Measurements from ENCODE around the gene GNAQ.

The GNAQ gene

GRCh38 chr9:77802515-77803293, 228.9 kb downstream of the GNAQ start:
- CTCF ChIA-PET = interaction anchor here (0.7 kb wide), 1 partner anchor 174 kb away, joined by 3 read pairs; no protein-coding TSS in a partner anchor
- Mint-ChIP-seq H3K27ac (no peak overlapping the region), H3K4me1 (peaks cover 13% of the 10 kb centered on the region), H3K4me3 (no peak overlapping the region), H3K9me3 (no peaks in the 10 kb centered on the region), H3K27me3 (no peaks in the 10 kb centered on the region), H3K36me3 (peaks cover 19% of the 10 kb centered on the region)
- no peak for DNase-seq

GRCh38 chr9:77802064-77802463, 229.5 kb downstream of the GNAQ start:
- Mint-ChIP-seq H3K4me3 (no peak overlapping the region), H3K4me1 (peaks cover 7% of the 10 kb centered on the region), H3K27me3 (no peaks in the 10 kb centered on the region), H3K36me3 (peaks cover 16% of the 10 kb centered on the region), H3K27ac (no peak overlapping the region), H3K9me3 (no peaks in the 10 kb centered on the region)
- CTCF ChIA-PET = interaction anchor here (0.7 to 1.5 kb wide), 2 partner anchors 10 to 175 kb away, joined by 3 to 4 read pairs; no protein-coding TSS in a partner anchor
- DNase-seq = no peak

GRCh38 chr9:77800924-77801551, 230.6 kb downstream of the GNAQ start:
- no peak overlapping the region for H3K27ac Mint-ChIP-seq

GRCh38 chr9:77798140-77798539, 233.5 kb downstream of the GNAQ start:
- Mint-ChIP-seq H3K27ac (no peak overlapping the region), H3K4me1 (peaks cover 14% of the 10 kb centered on the region), H3K4me3 (no peak overlapping the region), H3K36me3 (peaks cover 8% of the 10 kb centered on the region), H3K9me3 (no peaks in the 10 kb centered on the region), H3K27me3 (no peaks in the 10 kb centered on the region)
- CTCF ChIA-PET = no interaction called here
- DNase-seq = no peak

More at GRCh38 chr9:77800924-77801551, 230.6 kb downstream of the GNAQ start:
- Mint-ChIP-seq H3K4me1 (peaks cover 7% of the 10 kb centered on the region), H3K4me3 (no peak overlapping the region), H3K27me3 (no peaks in the 10 kb centered on the region), H3K9me3 (no peaks in the 10 kb centered on the region), H3K36me3 (peaks cover 13% of the 10 kb centered on the region)
- no peak for DNase-seq
- CTCF ChIA-PET = interaction anchor here (1.5 kb wide), 1 partner anchor 9 kb away, joined by 4 read pairs; no protein-coding TSS in a partner anchor

GRCh38 chr9:77794985-77795384, 236.6 kb downstream of the GNAQ start:
- CTCF ChIA-PET = no interaction called here
- DNase-seq = no peak
- Mint-ChIP-seq H3K4me1 (peaks cover 7% of the 10 kb centered on the region), H3K36me3 (peaks cover 21% of the 10 kb centered on the region), H3K9me3 (no peaks in the 10 kb centered on the region), H3K27me3 (no peaks in the 10 kb centered on the region), H3K27ac (no peak overlapping the region), H3K4me3 (no peak overlapping the region)

- Mint-ChIP-seq H3K9me3 (no peaks in the 10 kb centered on the region), H3K27me3 (no peaks in the 10 kb centered on the region), H3K4me1 (peaks cover 7% of the 10 kb centered on the region), H3K36me3 (peaks cover 24% of the 10 kb centered on the region), H3K27ac (no peak overlapping the region), H3K4me3 (no peak overlapping the region)
- CTCF ChIA-PET = no interaction called here
- DNase-seq = no peak
Observed at GRCh38 chr9:77793849-77794248, 237.8 kb downstream of the GNAQ start.

- CTCF ChIA-PET = no interaction called here
- Mint-ChIP-seq H3K9me3 (no peaks in the 10 kb centered on the region), H3K27ac (no peak overlapping the region), H3K36me3 (peaks cover 26% of the 10 kb centered on the region), H3K27me3 (no peaks in the 10 kb centered on the region), H3K4me3 (no peak overlapping the region), H3K4me1 (peaks cover 7% of the 10 kb centered on the region)
- DNase-seq = no peak
Observed at GRCh38 chr9:77789891-77790290, 241.7 kb downstream of the GNAQ start.

GRCh38 chr9:77785341-77785740, 246.3 kb downstream of the GNAQ start:
- CTCF ChIA-PET = no interaction called here
- Mint-ChIP-seq H3K27ac (no peak overlapping the region), H3K4me3 (no peak overlapping the region), H3K4me1 (peaks cover 7% of the 10 kb centered on the region), H3K9me3 (no peaks in the 10 kb centered on the region), H3K27me3 (no peaks in the 10 kb centered on the region), H3K36me3 (peaks cover 25% of the 10 kb centered on the region)
- no peak for DNase-seq

- DNase-seq = no peak
- Mint-ChIP-seq H3K9me3 (no peaks in the 10 kb centered on the region), H3K4me1 (peaks cover 23% of the 10 kb centered on the region), H3K27ac (no peak overlapping the region), H3K4me3 (no peak overlapping the region), H3K27me3 (no peaks in the 10 kb centered on the region), H3K36me3 (peaks cover 27% of the 10 kb centered on the region)
- CTCF ChIA-PET = no interaction called here
Observed at GRCh38 chr9:77783518-77783917, 248.1 kb downstream of the GNAQ start.

- CTCF ChIA-PET = no interaction called here
- H3K9me3 Mint-ChIP-seq = peaks cover 6% of the 10 kb centered on the region
- no peak for DNase-seq
- H3K27me3 Mint-ChIP-seq = no peaks in the 10 kb centered on the region
- peak overlapping the region; percentile 39 for H3K4me3 Mint-ChIP-seq
- peak overlapping the region; percentile 64 for H3K27ac Mint-ChIP-seq
- peaks cover 26% of the 10 kb centered on the region for H3K4me1 Mint-ChIP-seq
- H3K36me3 Mint-ChIP-seq = peaks cover 34% of the 10 kb centered on the region
Observed at GRCh38 chr9:77779010-77779409, 252.6 kb downstream of the GNAQ start.

GRCh38 chr9:77773381-77773780, 258.2 kb downstream of the GNAQ start:
- Mint-ChIP-seq H3K27ac (no peak overlapping the region), H3K27me3 (no peaks in the 10 kb centered on the region), H3K9me3 (peaks cover 6% of the 10 kb centered on the region), H3K4me1 (peaks cover 2% of the 10 kb centered on the region), H3K4me3 (no peak overlapping the region), H3K36me3 (peaks cover 25% of the 10 kb centered on the region)
- CTCF ChIA-PET = interaction anchor here (0.6 kb wide), 1 partner anchor 65 kb away, joined by 4 read pairs; no protein-coding TSS in a partner anchor
- DNase-seq = no peak

- CTCF ChIA-PET = no interaction called here
- H3K9me3 Mint-ChIP-seq = peaks cover 5% of the 10 kb centered on the region
- no peaks in the 10 kb centered on the region for H3K4me1 Mint-ChIP-seq
- H3K36me3 Mint-ChIP-seq = peaks cover 19% of the 10 kb centered on the region
- H3K27me3 Mint-ChIP-seq = no peaks in the 10 kb centered on the region
- no peak overlapping the region for H3K27ac Mint-ChIP-seq
- DNase-seq = no peak
- no peak overlapping the region for H3K4me3 Mint-ChIP-seq
Observed at GRCh38 chr9:77772646-77773045, 259.0 kb downstream of the GNAQ start.

GRCh38 chr9:77771171-77771570, 260.4 kb downstream of the GNAQ start:
- H3K4me3 Mint-ChIP-seq = no peak overlapping the region
- peaks cover 2% of the 10 kb centered on the region for H3K9me3 Mint-ChIP-seq
- CTCF ChIA-PET = interaction anchor here (1.3 kb wide), 1 partner anchor 338 kb away, joined by 4 read pairs; no protein-coding TSS in a partner anchor
- H3K27ac Mint-ChIP-seq = no peak overlapping the region
- H3K36me3 Mint-ChIP-seq = peaks cover 16% of the 10 kb centered on the region
- no peaks in the 10 kb centered on the region for H3K27me3 Mint-ChIP-seq
- DNase-seq = no peak
- no peaks in the 10 kb centered on the region for H3K4me1 Mint-ChIP-seq

- no peak overlapping the region for H3K4me3 Mint-ChIP-seq
- H3K36me3 Mint-ChIP-seq = peaks cover 16% of the 10 kb centered on the region
- H3K27me3 Mint-ChIP-seq = no peaks in the 10 kb centered on the region
- no peaks in the 10 kb centered on the region for H3K9me3 Mint-ChIP-seq
- DNase-seq = no peak
- CTCF ChIA-PET = interaction anchor here (1.3 kb wide), 1 partner anchor 337 kb away, joined by 4 read pairs; no protein-coding TSS in a partner anchor
- H3K27ac Mint-ChIP-seq = no peak overlapping the region
- no peaks in the 10 kb centered on the region for H3K4me1 Mint-ChIP-seq
Observed at GRCh38 chr9:77770340-77770739, 261.3 kb downstream of the GNAQ start.

- H3K4me3 Mint-ChIP-seq = no peak overlapping the region
- CTCF ChIA-PET = no interaction called here
- DNase-seq = no peak
- no peaks in the 10 kb centered on the region for H3K9me3 Mint-ChIP-seq
- no peak overlapping the region for H3K27ac Mint-ChIP-seq
- no peaks in the 10 kb centered on the region for H3K4me1 Mint-ChIP-seq
- H3K36me3 Mint-ChIP-seq = peaks cover 16% of the 10 kb centered on the region
- H3K27me3 Mint-ChIP-seq = no peaks in the 10 kb centered on the region
Observed at GRCh38 chr9:77769246-77769645, 262.4 kb downstream of the GNAQ start.

Measured in activated naive CD4-positive, alpha-beta T cell treated with anti-CD3 and anti-CD28 coated beads, Interleukin-2, amount 10 ng/mL, durations not matched to agents 7 days and 5 days (primary cell).